GM23248 (cell line): ENCODE results near the gene FLOT1. TPM values are rescaled to one million over a fixed set of nuclear protein-coding genes. Genes with fewer than 3 reads are reported as not detected.

Experiments used
- DNase-seq: peaks from one replicate; pipeline ENCODE4 v3.0.0-alpha.2; 2015
- H2AFZ ChIP-seq: fragments of 200-600 bp; sonication (generic); 2 replicates; pipeline ENCODE4 v1.6.1; 2016; ENCODE audit warnings: antibody characterized with exemption
- H3F3A ChIP-seq: fragments of 200-600 bp; sonication (generic); 2 replicates; pipeline ENCODE4 v1.6.1; 2016; ENCODE audit warnings: mild to moderate bottlenecking, antibody characterized with exemption, mixed run types; ENCODE audit not compliant: insufficient read depth
- H3K27ac ChIP-seq: fragments of 200-600 bp; sonication (generic); 2 replicates; pipeline ENCODE4 v1.5.1; 2016; ENCODE audit warnings: mild to moderate bottlenecking
- H3K27me3 ChIP-seq: fragments of 200-600 bp; sonication (generic); replicated peaks from 2 replicates; pipeline ENCODE4 v1.6.1; 2016; ENCODE audit warnings: mild to moderate bottlenecking; ENCODE audit not compliant: insufficient read depth
- H3K36me3 ChIP-seq: fragments of 200-600 bp; sonication (generic); 2 replicates; pipeline ENCODE4 v1.6.1; 2016; ENCODE audit warnings: low read depth, mild to moderate bottlenecking
- H3K4me1 ChIP-seq: fragments of 200-600 bp; sonication (generic); 2 replicates; pipeline ENCODE4 v1.6.1; 2016; ENCODE audit warnings: mild to moderate bottlenecking; ENCODE audit not compliant: insufficient read depth
- H3K4me2 ChIP-seq: fragments of 200-600 bp; sonication (generic); one replicate; pipeline ENCODE4 v1.6.1; 2016; ENCODE audit warnings: mild to moderate bottlenecking; ENCODE audit not compliant: unreplicated experiment
- H3K4me3 ChIP-seq: fragments of 200-600 bp; sonication (generic); 2 replicates; pipeline ENCODE4 v1.5.1; 2016; ENCODE audit warnings: mild to moderate bottlenecking
- H3K79me2 ChIP-seq: fragments of 200-600 bp; sonication (generic); 2 replicates; pipeline ENCODE4 v1.6.1; 2016; ENCODE audit warnings: mild to moderate bottlenecking; ENCODE audit not compliant: insufficient read depth
- H3K9ac ChIP-seq: fragments of 200-600 bp; sonication (generic); 2 replicates; pipeline ENCODE4 v1.6.1; 2016; ENCODE audit warnings: mild to moderate bottlenecking
- H3K9me2 ChIP-seq: fragments of 200-600 bp; sonication (generic); 2 replicates; pipeline ENCODE4 v1.6.1; 2016; ENCODE audit warnings: mixed run types, mild to moderate bottlenecking, moderate library complexity; ENCODE audit not compliant: insufficient read depth
- H3K9me3 ChIP-seq: fragments of 200-600 bp; sonication (generic); one replicate; pipeline ENCODE4 v1.6.1; 2017; ENCODE audit warnings: low read depth
- H4K20me1 ChIP-seq: fragments of 200-600 bp; sonication (generic); 2 replicates; pipeline ENCODE4 v1.6.0; 2016; ENCODE audit not compliant: insufficient read depth
- EZH2 ChIP-seq: fragments of 200-600 bp; sonication (generic); IDR thresholded peaks from 2 replicates; pipeline ENCODE4 v1.6.1; 2018; ENCODE audit warnings: antibody characterized with exemption, mild to moderate bottlenecking; ENCODE audit not compliant: insufficient read depth, poor library complexity, severe bottlenecking
- EZH2phosphoT487 ChIP-seq: fragments of 200-600 bp; sonication (generic); IDR thresholded peaks from 2 replicates; pipeline ENCODE4 v1.6.1; 2018; ENCODE audit warnings: antibody characterized with exemption, moderate library complexity, mild to moderate bottlenecking, low read depth; ENCODE audit not compliant: insufficient read depth
- WGBS, 2 experiments: methylation state at CpG; one replicate each; pipeline ENCODE4 v1.1.6; 2015 to 2017; ENCODE audit warnings: low lambda C conversion rate in 2 of 2, low coverage in 1 of 2; ENCODE audit errors: missing lambda C conversion rate in 2 of 2; 5-methylcytosine and 5-hydroxymethylcytosine counted together
- in situ Hi-C: fragments of 300-500 bp; cut with MboI; formaldehyde crosslinking; loops from 2 replicates; pipeline ENCODE4 v1.15.0; 2020
- polyA plus RNA-seq: library from polyadenylated mRNA; unstranded; fragments of >200 nt; fragmentation: Nextera tagmentation; extraction: Ambion mirVana; gene quantifications from 2 replicates; pipeline ENCODE4 v1.2.1, GENCODE V29; 2016
- total RNA-seq: library from RNA; depleted of rRNA; stranded (reverse); fragments of >200 nt; shearing (Covaris generic); gene quantifications from 2 replicates; pipeline ENCODE4 v1.2.3, GENCODE V29; 2014

FLOT1 gene
- total and polyA plus RNA-seq, 2 experiments from 2014 or later = 165 to 171 TPM

- no peaks in the 10 kb centered on the region for H3K79me2 ChIP-seq
- H3K27me3 ChIP-seq = no peaks in the 10 kb centered on the region
- no peak overlapping the region for H3K27ac ChIP-seq
- DNase-seq = no peak
- no peak overlapping the region for H3K9ac ChIP-seq
- H3K9me3 ChIP-seq = no peaks in the 10 kb centered on the region
- H2AFZ ChIP-seq = peak overlapping the region; percentile 71; the same call in 1 of the 2 replicates
- peaks cover 44% of the 10 kb centered on the region for H3K4me1 ChIP-seq
- H3K4me2 ChIP-seq = no peak overlapping the region
- in situ Hi-C loops = no loop called here
- H3K36me3 ChIP-seq = no peaks in the 10 kb centered on the region
- TF ChIP-seq EZH2phosphoT487 (no peak), EZH2 (no peak)
- H4K20me1 ChIP-seq = no peaks in the 10 kb centered on the region
- H3K9me2 ChIP-seq = no peaks in the 10 kb centered on the region
- WGBS, 2 experiments = 100% methylated on average over 1 of the region's 1 CpG
- no peak overlapping the region for H3K4me3 ChIP-seq
- H3F3A ChIP-seq = peaks cover 23% of the 10 kb centered on the region
Measured at GRCh38 chr6:30763155-30763617, 20.7 kb upstream of the FLOT1 start.

- Histone ChIP-seq H3K27ac (no peak overlapping the region), H4K20me1 (no peaks in the 10 kb centered on the region), H3K4me2 (no peak overlapping the region), H3K4me1 (peaks cover 54% of the 10 kb centered on the region), H3K36me3 (no peaks in the 10 kb centered on the region), H3K79me2 (no peaks in the 10 kb centered on the region), H3K27me3 (no peaks in the 10 kb centered on the region), H3K4me3 (no peak overlapping the region), H3K9ac (no peak overlapping the region), H3K9me3 (no peaks in the 10 kb centered on the region), H3F3A (peaks cover 28% of the 10 kb centered on the region), H2AFZ (no peak overlapping the region), H3K9me2 (no peaks in the 10 kb centered on the region)
- DNase-seq = no peak
- 85 to 87% methylated on average over 4 of the region's 4 CpGs for WGBS, 2 experiments
- TF ChIP-seq EZH2phosphoT487 (no peak), EZH2 (no peak)
- in situ Hi-C loops = no loop called here
Measured at GRCh38 chr6:30761791-30762429, 19.4 kb upstream of the FLOT1 start.

GRCh38 chr6:30760549-30760948 is 18.1 kb upstream of the FLOT1 start:
- in situ Hi-C loops = no loop called here
- no peaks in the 10 kb centered on the region for H3K36me3 ChIP-seq
- no peak overlapping the region for H3K9ac ChIP-seq
- no peaks in the 10 kb centered on the region for H3K9me2 ChIP-seq
- no peaks in the 10 kb centered on the region for H3K27me3 ChIP-seq
- TF ChIP-seq EZH2 (no peak), EZH2phosphoT487 (no peak)
- H3K79me2 ChIP-seq = no peaks in the 10 kb centered on the region
- WGBS, 2 experiments = 89 to 90% methylated on average over 8 of the region's 8 CpGs
- H3K9me3 ChIP-seq = no peaks in the 10 kb centered on the region
- peaks cover 54% of the 10 kb centered on the region for H3K4me1 ChIP-seq
- DNase-seq = no peak
- H3K4me2 ChIP-seq = no peak overlapping the region
- no peak overlapping the region for H3K4me3 ChIP-seq
- no peaks in the 10 kb centered on the region for H4K20me1 ChIP-seq
- peak overlapping the region; percentile 91 for H3K27ac ChIP-seq
- no peak overlapping the region for H2AFZ ChIP-seq
- H3F3A ChIP-seq = peaks cover 28% of the 10 kb centered on the region

- Histone ChIP-seq H3K27me3 (no peaks in the 10 kb centered on the region), H2AFZ (no peak overlapping the region), H3K36me3 (no peaks in the 10 kb centered on the region), H3K4me1 (peaks cover 59% of the 10 kb centered on the region), H4K20me1 (no peaks in the 10 kb centered on the region), H3K4me2 (peak overlapping the region; percentile 76), H3K27ac (peak overlapping the region; percentile 91), H3F3A (peaks cover 31% of the 10 kb centered on the region), H3K9me2 (no peaks in the 10 kb centered on the region), H3K9me3 (no peaks in the 10 kb centered on the region), H3K79me2 (no peaks in the 10 kb centered on the region), H3K4me3 (0 out of 2 replicates have a peak overlapping the region, but pooled peaks have one; percentile 19), H3K9ac (peak overlapping the region; percentile 59)
- peak; percentile 96 for DNase-seq
- in situ Hi-C loops = no loop called here
- no peak for TF ChIP-seq EZH2
- no peak for TF ChIP-seq EZH2phosphoT487
- WGBS, 2 experiments = 76% methylated on average over 10 of the region's 10 CpGs
Measured at GRCh38 chr6:30759575-30760239, 17.2 kb upstream of the FLOT1 start.
